Gastrocnemius medialis (tissue), 4 donors: ENCODE measurements around the gene ATP6V1A.

Experiments
- CTCF ChIP-seq, 5 experiments: fragments of 450-650 bp in 3 of 5; fragments of 200-600 bp in 2 of 5; sonication (generic) in 2 of 5; IDR thresholded peaks in 4 of 5; conservative IDR thresholded peaks in 1 of 5; 1 replicate in 4 of 5; 2 replicates in 1 of 5; pipeline ENCODE4 v1.5.1; 2016 to 2019; ENCODE audit warnings: antibody characterized with exemption in 5 of 5, mild to moderate bottlenecking in 3 of 5, moderate library complexity in 3 of 5
- POLR2A ChIP-seq, 2 donors: fragments of 450-650 bp; IDR thresholded peaks; one replicate each; pipeline ENCODE4 v1.6.1; 2017; ENCODE audit warnings: antibody characterized with exemption in 2 of 2, mild to moderate bottlenecking in 2 of 2, moderate library complexity in 2 of 2

GRCh38 chr3:113746548-113747282 lies at the start of gene ATP6V1A:
- TF ChIP-seq CTCF (IDR thresholded peaks at IDR 0.05 in 4 of 5, conservative IDR thresholded peaks at IDR 0.05 in 1 of 5) (peak in 1 of 5 experiments; percentile 31), POLR2A (IDR thresholded peaks at IDR 0.05) (peak; percentile 45 to 48)
